Smooth muscle cell (in vitro differentiated cells): Measurements from ENCODE around the gene ZNF488. TPM values are rescaled to one million over a fixed set of nuclear protein-coding genes. Genes with fewer than 3 reads are reported as not detected.

Experiments
- DNase-seq: peaks from one replicate; lab custom pipeline; 2025; ENCODE audit not compliant: unreplicated experiment; lab: John Stamatoyannopoulos, UW
- H2AFZ ChIP-seq: fragments of 200-600 bp; sonication (generic); 2 replicates; pipeline ENCODE4 v1.6.0; 2016; ENCODE audit warnings: antibody characterized with exemption, low read depth, mild to moderate bottlenecking
- H3F3A ChIP-seq: fragments of 200-600 bp; sonication (generic); 2 replicates; pipeline ENCODE4 v1.6.0; 2017; ENCODE audit warnings: antibody characterized with exemption, low read depth
- H3K27ac ChIP-seq: fragments of 200-600 bp; sonication (generic); 2 replicates; pipeline ENCODE4 v1.5.1; 2016; ENCODE audit warnings: low read depth, mild to moderate bottlenecking
- H3K27me3 ChIP-seq: fragments of 200-600 bp; sonication (generic); 2 replicates; pipeline ENCODE4 v1.6.1; 2016; ENCODE audit warnings: low read depth, mild to moderate bottlenecking
- H3K36me3 ChIP-seq: fragments of 200-600 bp; sonication (generic); 2 replicates; pipeline ENCODE4 v1.5.1; 2016; ENCODE audit warnings: low read depth
- H3K4me1 ChIP-seq: fragments of 200-600 bp; sonication (generic); 2 replicates; pipeline ENCODE4 v1.5.1; 2016; ENCODE audit warnings: low read depth
- H3K4me2 ChIP-seq: fragments of 200-600 bp; sonication (generic); 2 replicates; pipeline ENCODE4 v1.6.0; 2016; ENCODE audit warnings: mild to moderate bottlenecking
- H3K4me3 ChIP-seq: fragments of 200-600 bp; sonication (generic); 2 replicates; pipeline ENCODE4 v1.5.1; 2016; ENCODE audit warnings: mild to moderate bottlenecking
- H3K79me2 ChIP-seq: fragments of 200-600 bp; sonication (generic); 2 replicates; pipeline ENCODE4 v1.6.0; 2016; ENCODE audit warnings: low read depth, mild to moderate bottlenecking
- H3K9ac ChIP-seq: fragments of 200-600 bp; sonication (generic); 2 replicates; pipeline ENCODE4 v1.6.0; 2016; ENCODE audit warnings: low read depth
- H3K9me3 ChIP-seq: fragments of 200-600 bp; sonication (generic); replicated peaks from 2 replicates; pipeline ENCODE4 v1.5.1; 2016; ENCODE audit warnings: low read depth
- H4K20me1 ChIP-seq: fragments of 200-600 bp; sonication (generic); 2 replicates; pipeline ENCODE4 v1.6.0; 2016; ENCODE audit warnings: low read depth
- CTCF ChIP-seq: fragments of 200-600 bp; sonication (generic); IDR thresholded peaks from 2 replicates; pipeline ENCODE4 v1.5.1; 2017; ENCODE audit warnings: borderline replicate concordance, mild to moderate bottlenecking, antibody characterized with exemption; ENCODE audit not compliant: insufficient read depth, poor library complexity, severe bottlenecking
- WGBS: methylation state at CpG from one replicate; pipeline ENCODE4 v1.1.7; 2016; ENCODE audit warnings: low lambda C conversion rate; 5-methylcytosine and 5-hydroxymethylcytosine counted together
- polyA plus RNA-seq: library from polyadenylated mRNA; unstranded; fragments of >200 nt; fragmentation: Nextera tagmentation; extraction: Ambion mirVana; gene quantifications from 2 replicates; pipeline ENCODE4 v1.2.1, GENCODE V29; 2016
- total RNA-seq: library from RNA; depleted of rRNA; stranded (reverse); fragments of >200 nt; gene quantifications from 2 replicates; pipeline ENCODE4 v1.2.3, GENCODE V29; 2014

Gene ZNF488
- total and polyA plus RNA-seq, 2 experiments from 2014 or later, result 1.1 TPM; not detected in 1

GRCh38 chr10:47402641-47403301 is 18.7 kb upstream of the ZNF488 start:
- no peaks in the 10 kb centered on the region for H3F3A ChIP-seq

GRCh38 chr10:47401874-47402640 is 18.0 kb upstream of the ZNF488 start:
- H3K27ac ChIP-seq, result peak overlapping the region; percentile 61
- no peak overlapping the region for H3K4me3 ChIP-seq
- no peak overlapping the region for H2AFZ ChIP-seq
- H3K27me3 ChIP-seq, result no peaks in the 10 kb centered on the region
- H4K20me1 ChIP-seq, result no peaks in the 10 kb centered on the region
- H3F3A ChIP-seq, result no peaks in the 10 kb centered on the region
- H3K36me3 ChIP-seq, result no peaks in the 10 kb centered on the region
- H3K4me2 ChIP-seq, result no peak overlapping the region
- WGBS, result 91% methylated on average over 10 of the region's 10 CpGs
- DNase-seq, result no peak
- TF ChIP-seq CTCF, result no peak
- no peaks in the 10 kb centered on the region for H3K79me2 ChIP-seq
- H3K9ac ChIP-seq, result no peak overlapping the region
- no peaks in the 10 kb centered on the region for H3K4me1 ChIP-seq
- H3K9me3 ChIP-seq, result no peaks in the 10 kb centered on the region

More at GRCh38 chr10:47402641-47403301, 18.7 kb upstream of the ZNF488 start:
- Histone ChIP-seq H3K4me2 (peak overlapping the region; percentile 66), H3K4me1 (no peaks in the 10 kb centered on the region), H3K9ac (no peak overlapping the region), H3K4me3 (no peak overlapping the region), H3K27ac (peak overlapping the region; percentile 61), H4K20me1 (no peaks in the 10 kb centered on the region), H3K27me3 (no peaks in the 10 kb centered on the region), H2AFZ (no peak overlapping the region), H3K79me2 (no peaks in the 10 kb centered on the region), H3K9me3 (no peaks in the 10 kb centered on the region), H3K36me3 (no peaks in the 10 kb centered on the region)
- no peak for DNase-seq
- WGBS, result 24% methylated on average over 4 of the region's 4 CpGs
- no peak for TF ChIP-seq CTCF

- Histone ChIP-seq H3K4me2 (no peak overlapping the region), H3K36me3 (no peaks in the 10 kb centered on the region), H3K9ac (no peak overlapping the region), H3K79me2 (no peaks in the 10 kb centered on the region), H3K4me1 (no peaks in the 10 kb centered on the region), H3K4me3 (no peak overlapping the region), H4K20me1 (no peaks in the 10 kb centered on the region), H2AFZ (no peak overlapping the region), H3F3A (no peaks in the 10 kb centered on the region), H3K27ac (no peak overlapping the region), H3K9me3 (no peaks in the 10 kb centered on the region), H3K27me3 (no peaks in the 10 kb centered on the region)
- no peak for TF ChIP-seq CTCF
- WGBS, result 96% methylated on average over 4 of the region's 4 CpGs
- DNase-seq, result no peak
Measured at GRCh38 chr10:47401210-47401609, 17.1 kb upstream of the ZNF488 start.
